ENCODE measurements around the gene TBC1D10B.
A peak's percentile ranks its signal among the peaks of the same experiment; 100 is the strongest.

Gene TBC1D10B

GRCh38 chr16:30372038-30372712, 1.9 kb upstream of the TBC1D10B start:
- DNase-seq: no peak

- no peak for DNase-seq
Observed at GRCh38 chr16:30371248-30371816, 1.0 kb upstream of the TBC1D10B start.

GRCh38 chr16:30369938-30370455, 297 bp downstream of the TBC1D10B start:
- no peak for DNase-seq

GRCh38 chr16:30369091-30369937, 980 bp downstream of the TBC1D10B start:
- no peak for DNase-seq

GRCh38 chr16:30368792-30369090, 1.6 kb downstream of the TBC1D10B start:
- DNase-seq: no peak

GRCh38 chr16:30368122-30368791, 2.0 kb downstream of the TBC1D10B start:
- DNase-seq: no peak

- DNase-seq: no peak
Observed at GRCh38 chr16:30367349-30368009, 2.8 kb downstream of the TBC1D10B start.

- no peak for DNase-seq
Observed at GRCh38 chr16:30366511-30366910, 3.8 kb downstream of the TBC1D10B start.

- no peak for DNase-seq
Observed at GRCh38 chr16:30365200-30365599, 5.1 kb downstream of the TBC1D10B start.

GRCh38 chr16:30361180-30361579, 9.1 kb downstream of the TBC1D10B start:
- DNase-seq: no peak

GRCh38 chr16:30359871-30360170, 10.5 kb downstream of the TBC1D10B start:
- DNase-seq: no peak

- DNase-seq: no peak
Observed at GRCh38 chr16:30358990-30359870, 11.1 kb downstream of the TBC1D10B start.

- DNase-seq: no peak
Observed at GRCh38 chr16:30358577-30358936, 11.7 kb downstream of the TBC1D10B start.

- DNase-seq: no peak
Observed at GRCh38 chr16:30357715-30358576, 12.3 kb downstream of the TBC1D10B start.

GRCh38 chr16:30357085-30357714, 13.1 kb downstream of the TBC1D10B start:
- DNase-seq: no peak

- peak; percentile 32 for DNase-seq
Observed at GRCh38 chr16:30356401-30357084, 13.8 kb downstream of the TBC1D10B start.

- no peak for DNase-seq
Observed at GRCh38 chr16:30355954-30356308, 14.4 kb downstream of the TBC1D10B start.

- peak; percentile 99 for DNase-seq
Observed at GRCh38 chr16:30355144-30355953, 14.9 kb downstream of the TBC1D10B start, which contains the start of gene CD2BP2. CD2BP2 (minus strand) TSS chr16:30355308; CDS start chr16:30354681, 627 bp downstream.

Data from SHP77 treated with DMSO at 0.1 percent for 48 hours (cell line).